ENCODE data around the gene WRAP53.
A peak's percentile ranks its signal among the peaks of the same experiment; 100 is the strongest.

DNA sequence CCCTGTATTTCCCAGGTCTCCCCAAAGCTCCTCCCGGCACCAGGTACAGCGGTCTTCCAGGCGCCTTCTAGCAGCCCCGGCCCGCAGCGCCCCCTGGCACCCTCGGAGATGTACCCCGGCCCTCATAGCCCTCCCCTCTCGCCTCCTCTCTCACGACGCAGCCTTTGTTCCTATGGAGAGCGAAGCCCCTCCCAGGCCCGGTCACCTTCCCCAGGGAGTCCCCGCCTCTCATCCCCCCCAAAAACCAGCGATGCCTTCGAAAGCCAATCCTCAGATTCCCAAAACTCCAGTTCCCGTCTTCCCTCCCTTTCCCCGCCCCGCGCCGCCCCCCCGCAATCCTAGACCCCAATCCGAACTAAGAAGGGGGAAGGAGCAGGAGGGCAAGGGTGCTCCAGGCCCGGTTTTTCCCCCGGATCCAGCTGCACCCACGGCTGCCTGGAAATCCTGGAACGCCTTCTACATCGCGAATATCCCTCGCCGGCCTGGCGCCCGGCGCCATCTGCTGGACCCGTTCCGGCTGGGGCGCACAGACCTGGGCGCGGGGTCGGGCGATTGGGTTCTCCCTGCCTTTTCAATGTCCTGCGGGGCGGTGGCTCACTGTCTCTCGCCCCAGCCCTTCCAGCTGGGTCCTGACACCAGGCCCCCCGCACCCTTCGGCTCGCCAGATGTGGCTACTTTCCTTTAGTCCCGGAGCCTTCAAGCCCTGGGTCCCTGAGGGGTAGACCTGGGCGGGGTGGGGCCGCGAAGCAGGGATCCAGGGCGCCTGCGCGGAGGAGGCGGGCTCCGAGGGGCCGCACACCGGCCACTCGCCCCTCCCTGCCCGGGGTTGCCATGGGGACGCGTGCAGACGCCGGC, 28.9 kb downstream of the WRAP53 start, which contains the start of gene DNAH2:
- TF ChIP-seq CTCF (IDR thresholded peaks at IDR 0.05; ENCODE audit: poor library complexity) (peak; percentile 55), EZH2 (IDR thresholded peaks at IDR 0.05; ENCODE audit: borderline replicate concordance) (no peak)

Measured in hepatocyte (in vitro differentiated cells).